Tibial nerve (tissue), 4 donors: ENCODE data around the gene RXRB. TPM values are rescaled to one million over a fixed set of nuclear protein-coding genes. Genes with fewer than 3 reads are reported as not detected.

Experiments used
- DNase-seq, 2 donors: peaks; one replicate each; pipeline ENCODE4 v3.0.0-alpha.2; 2019; ENCODE audit warnings: low spot score in 2 of 2
- H3K27ac ChIP-seq, 4 donors: fragments of 200-600 bp; sonication (generic) in 3 of 4; one replicate each; pipeline ENCODE4 v1.5.1; 2017 to 2019; ENCODE audit warnings: mild to moderate bottlenecking in 1 of 4
- H3K27me3 ChIP-seq, 2 donors: fragments of 200-600 bp; sonication (generic) in 1 of 2; one replicate each; pipeline versions ENCODE4 v1.5.1 to v1.6.0; 2017 to 2019
- H3K36me3 ChIP-seq, 3 donors: fragments of 200-600 bp; sonication (generic); one replicate each; pipeline ENCODE4 v1.5.1; 2018 to 2019
- H3K4me1 ChIP-seq, 4 donors: fragments of 200-600 bp; sonication (generic) in 3 of 4; one replicate each; pipeline ENCODE4 v1.5.1; 2017 to 2019
- H3K4me3 ChIP-seq, 4 donors: fragments of 200-600 bp; sonication (generic) in 3 of 4; one replicate each; pipeline ENCODE4 v1.5.1; 2017 to 2019; ENCODE audit warnings: mild to moderate bottlenecking in 1 of 4, moderate library complexity in 1 of 4
- H3K9me3 ChIP-seq, 4 donors: fragments of 200-600 bp; sonication (generic) in 3 of 4; one replicate each; pipeline ENCODE4 v1.5.1; 2017 to 2019
- EP300 ChIP-seq, 2 donors: sonication (generic); formaldehyde crosslinking; IDR thresholded peaks; one replicate each; pipeline ENCODE4 v1.6.1; 2017; ENCODE audit warnings: antibody characterized with exemption in 2 of 2, mild to moderate bottlenecking in 1 of 2
- POLR2A ChIP-seq, 2 donors: fragments of 450-650 bp; IDR thresholded peaks; one replicate each; pipeline ENCODE4 v1.6.1; 2017; ENCODE audit warnings: antibody characterized with exemption in 2 of 2, mild to moderate bottlenecking in 2 of 2, moderate library complexity in 2 of 2
- WGBS, 2 donors: methylation state at CpG; one replicate each; pipeline ENCODE4 v1.1.5; 2018; 5-methylcytosine and 5-hydroxymethylcytosine counted together
- total RNA-seq, 4 donors: library from RNA; depleted of rRNA; stranded (reverse); fragments of >200 nt; gene quantifications; one replicate each; pipeline ENCODE4 v1.1.0, GENCODE V29; 2016
- TF ChIP-seq, protein P1 (sequence below), 5 experiments: fragments of 200-600 bp in 3 of 5; fragments of 450-650 bp in 2 of 5; sonication (generic) in 3 of 5; IDR thresholded peaks; one replicate each; pipeline ENCODE4 v1.5.1; 2016 to 2019; ENCODE audit warnings: antibody characterized with exemption in 5 of 5, mild to moderate bottlenecking in 3 of 5, moderate library complexity in 2 of 5

The RXRB gene
- total RNA-seq, 4 donors from 2014 or later: 34.3 to 64.7 (median 43.9) TPM

DNA sequence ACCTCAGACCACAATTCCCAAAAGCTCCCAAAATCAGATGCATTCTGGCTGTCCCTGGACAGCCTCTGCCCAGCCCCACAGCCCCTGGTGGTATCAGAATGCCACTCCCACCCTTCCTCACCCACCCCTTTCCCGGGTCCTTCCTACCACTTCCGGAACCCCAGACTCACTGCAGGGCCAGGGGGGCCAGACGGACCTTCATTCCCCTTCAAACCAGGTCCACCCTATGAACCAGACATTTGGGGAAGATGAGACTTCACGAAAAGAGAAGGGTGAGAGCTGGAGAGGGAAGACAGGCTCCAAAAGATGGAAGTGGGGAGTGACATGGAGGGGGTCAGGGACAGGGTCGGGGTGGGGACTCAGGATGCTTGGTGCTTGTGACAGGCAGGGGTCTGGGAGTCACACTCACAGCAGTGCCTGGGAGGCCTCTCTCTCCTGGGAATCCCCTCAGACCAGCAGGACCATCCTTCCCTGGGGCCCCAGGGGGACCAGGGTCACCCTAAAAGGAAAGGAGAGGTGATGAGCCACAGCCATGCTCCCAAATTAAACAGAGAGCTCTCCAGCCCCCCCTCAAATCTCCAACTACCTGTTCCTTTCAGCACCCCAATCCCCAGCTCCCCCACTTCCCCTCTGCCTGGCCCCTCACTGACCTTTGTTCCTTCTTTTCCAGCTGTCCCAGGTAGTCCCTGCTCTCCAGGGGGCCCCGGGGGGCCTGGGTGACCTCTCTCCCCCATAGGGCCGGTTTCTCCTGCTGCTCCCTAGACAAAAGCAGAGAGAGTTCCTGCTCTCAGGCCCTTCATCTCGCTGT lies 28.4 kb downstream of the RXRB start:
- no peaks in the 10 kb centered on the region for H3K9me3 ChIP-seq
- WGBS, 2 donors: 66 to 71% methylated on average over 8 of the region's 8 CpGs
- H3K27me3 ChIP-seq: no peaks in the 10 kb centered on the region
- H3K36me3 ChIP-seq: no peaks in the 10 kb centered on the region
- H3K4me3 ChIP-seq: no peak overlapping the region
- H3K4me1 ChIP-seq: no peaks in the 10 kb centered on the region
- DNase-seq: no peak
- H3K27ac ChIP-seq: no peak overlapping the region
- TF ChIP-seq EP300 (IDR thresholded peaks at IDR 0.05) (no peak), POLR2A (IDR thresholded peaks at IDR 0.05) (no peak)
- TF ChIP-seq, protein P1, sequence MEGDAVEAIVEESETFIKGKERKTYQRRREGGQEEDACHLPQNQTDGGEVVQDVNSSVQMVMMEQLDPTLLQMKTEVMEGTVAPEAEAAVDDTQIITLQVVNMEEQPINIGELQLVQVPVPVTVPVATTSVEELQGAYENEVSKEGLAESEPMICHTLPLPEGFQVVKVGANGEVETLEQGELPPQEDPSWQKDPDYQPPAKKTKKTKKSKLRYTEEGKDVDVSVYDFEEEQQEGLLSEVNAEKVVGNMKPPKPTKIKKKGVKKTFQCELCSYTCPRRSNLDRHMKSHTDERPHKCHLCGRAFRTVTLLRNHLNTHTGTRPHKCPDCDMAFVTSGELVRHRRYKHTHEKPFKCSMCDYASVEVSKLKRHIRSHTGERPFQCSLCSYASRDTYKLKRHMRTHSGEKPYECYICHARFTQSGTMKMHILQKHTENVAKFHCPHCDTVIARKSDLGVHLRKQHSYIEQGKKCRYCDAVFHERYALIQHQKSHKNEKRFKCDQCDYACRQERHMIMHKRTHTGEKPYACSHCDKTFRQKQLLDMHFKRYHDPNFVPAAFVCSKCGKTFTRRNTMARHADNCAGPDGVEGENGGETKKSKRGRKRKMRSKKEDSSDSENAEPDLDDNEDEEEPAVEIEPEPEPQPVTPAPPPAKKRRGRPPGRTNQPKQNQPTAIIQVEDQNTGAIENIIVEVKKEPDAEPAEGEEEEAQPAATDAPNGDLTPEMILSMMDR (IDR thresholded peaks at IDR 0.05): no peak

DNA sequence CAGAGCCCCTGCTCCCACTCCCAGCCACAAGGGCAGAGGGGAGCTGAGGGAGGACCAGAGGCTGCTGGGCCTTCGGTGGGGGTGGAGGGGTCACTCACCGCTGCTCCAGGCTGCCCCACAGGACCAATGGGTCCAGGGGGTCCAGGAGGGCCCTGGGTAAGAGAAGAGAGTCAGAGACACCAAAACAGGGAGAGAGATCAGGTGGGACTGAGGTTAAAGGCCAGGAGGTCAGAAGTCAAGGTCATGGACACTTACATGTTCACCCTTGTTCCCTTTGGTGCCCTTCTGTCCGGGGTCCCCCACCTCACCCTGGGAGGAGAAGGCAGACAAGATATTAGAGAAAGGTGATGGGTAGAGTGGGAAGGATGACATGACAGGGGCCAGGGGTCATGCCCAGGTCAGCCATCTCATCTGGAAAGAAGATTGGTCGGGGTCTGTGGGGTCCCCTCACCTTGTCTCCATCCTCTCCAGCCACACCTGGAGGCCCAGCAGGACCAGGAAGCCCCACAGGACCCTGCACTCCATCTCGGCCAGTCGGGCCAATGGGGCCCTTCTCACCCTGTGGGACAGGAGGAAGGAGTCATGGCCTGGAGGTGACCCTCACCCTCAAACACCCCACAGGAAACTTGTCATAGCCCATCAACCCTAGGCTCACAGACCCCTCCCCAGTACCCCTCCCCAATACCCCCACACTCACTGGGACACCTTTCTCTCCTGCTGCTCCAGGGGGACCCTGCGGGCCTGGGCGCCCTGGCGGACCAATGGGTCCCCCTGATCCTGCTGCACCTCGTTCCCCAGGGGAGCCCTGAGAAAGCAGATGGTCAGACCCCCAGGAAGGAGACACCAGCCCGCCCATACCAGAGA lies 29.2 kb downstream of the RXRB start:
- no peak overlapping the region for H3K27ac ChIP-seq
- no peak overlapping the region for H3K4me3 ChIP-seq
- no peak for DNase-seq
- H3K36me3 ChIP-seq: no peaks in the 10 kb centered on the region
- no peaks in the 10 kb centered on the region for H3K27me3 ChIP-seq
- H3K4me1 ChIP-seq: no peaks in the 10 kb centered on the region
- H3K9me3 ChIP-seq: no peaks in the 10 kb centered on the region
- WGBS, 2 donors: 81 to 88% methylated on average over 9 to 10 of the region's 11 CpGs
- TF ChIP-seq EP300 (IDR thresholded peaks at IDR 0.05): no peak
- no peak for TF ChIP-seq POLR2A (IDR thresholded peaks at IDR 0.05)
- TF ChIP-seq, protein P1 (IDR thresholded peaks at IDR 0.05): no peak

DNA sequence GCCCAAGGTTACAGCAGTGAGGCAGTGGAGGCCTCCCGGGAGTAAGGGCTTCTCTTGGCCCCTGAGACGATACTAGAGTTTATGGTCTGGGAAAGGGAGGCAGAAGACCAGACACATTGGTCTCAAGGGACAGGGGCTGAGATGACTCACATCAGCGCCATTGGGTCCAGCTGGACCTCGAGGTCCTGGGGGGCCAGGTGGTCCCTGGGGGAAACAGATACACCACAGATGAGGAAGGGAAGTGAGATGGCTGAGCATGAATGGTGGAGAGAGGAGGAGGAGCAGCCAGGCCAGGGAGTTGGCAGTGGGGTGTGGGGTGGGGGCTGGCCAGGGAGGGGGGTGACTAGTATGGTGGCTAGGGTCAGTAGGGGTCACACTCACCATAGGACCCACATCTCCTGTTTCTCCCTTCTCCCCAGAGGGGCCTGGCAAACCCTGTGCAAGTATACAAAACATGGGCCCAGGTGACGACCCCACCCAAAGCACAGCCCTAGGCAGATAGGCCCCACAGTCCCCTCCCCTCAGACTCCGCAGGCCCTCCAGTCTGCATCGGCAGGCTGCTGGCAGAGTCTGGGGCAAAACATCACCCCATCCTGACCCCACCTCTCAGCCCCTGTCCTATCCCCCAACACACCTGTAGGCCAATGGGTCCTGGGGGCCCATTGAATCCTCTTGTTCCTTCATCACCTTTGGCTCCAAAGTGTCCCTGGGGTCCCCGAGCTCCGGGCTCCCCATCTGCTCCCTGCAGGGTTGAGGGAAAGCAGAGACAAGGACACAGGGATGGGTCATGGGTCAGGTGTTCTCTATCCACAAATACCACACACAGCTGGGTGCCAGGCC lies 30.1 kb downstream of the RXRB start:
- Histone ChIP-seq H3K4me3 (no peak overlapping the region), H3K4me1 (no peaks in the 10 kb centered on the region), H3K9me3 (no peaks in the 10 kb centered on the region), H3K27me3 (no peaks in the 10 kb centered on the region), H3K27ac (no peak overlapping the region), H3K36me3 (no peaks in the 10 kb centered on the region)
- WGBS, 2 donors: 77 to 86% methylated on average over 6 to 9 of the region's 9 CpGs
- DNase-seq: no peak
- TF ChIP-seq, protein P1 (IDR thresholded peaks at IDR 0.05): no peak
- no peak for TF ChIP-seq EP300 (IDR thresholded peaks at IDR 0.05)
- no peak for TF ChIP-seq POLR2A (IDR thresholded peaks at IDR 0.05)

DNA sequence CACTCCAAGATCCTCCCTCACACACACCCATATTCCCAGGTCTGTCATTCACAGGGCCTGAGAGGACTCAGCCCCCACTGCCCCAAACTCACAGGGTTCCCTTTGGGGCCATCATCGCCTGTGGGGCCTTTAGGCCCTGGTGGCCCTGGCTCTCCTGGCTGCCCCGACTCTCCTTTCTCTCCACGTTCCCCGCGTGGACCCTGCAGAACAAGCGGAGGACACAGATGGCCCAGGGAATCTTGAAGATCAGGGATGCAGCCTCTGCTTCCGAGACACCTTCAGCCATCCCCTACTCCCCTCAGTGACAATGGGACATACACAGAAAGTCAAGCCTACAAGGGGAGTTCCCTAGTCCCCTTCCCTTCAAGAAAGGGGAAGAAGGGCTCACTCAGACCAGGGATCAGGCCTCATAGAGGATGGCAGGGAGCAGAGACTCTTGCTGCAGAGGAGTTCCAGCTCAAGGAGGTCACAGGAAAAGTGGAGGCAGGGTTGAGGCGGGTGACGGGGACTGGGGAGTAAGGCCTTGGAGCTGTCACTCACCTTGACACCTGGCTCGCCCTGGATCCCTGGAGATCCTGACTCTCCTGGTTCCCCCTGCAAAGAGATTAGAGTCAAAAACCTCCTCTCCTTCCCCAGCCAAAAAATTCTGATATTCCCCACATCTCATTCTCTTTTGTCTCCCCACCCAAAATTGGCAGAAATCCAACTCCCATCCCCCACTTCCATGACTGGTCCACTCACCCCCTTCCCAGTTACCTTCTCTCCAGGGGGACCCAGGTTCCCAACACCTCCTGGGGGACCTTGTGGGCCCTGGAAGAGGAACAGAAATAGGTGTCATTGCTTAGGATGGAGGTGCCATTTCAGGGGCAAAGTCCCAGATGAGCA lies 30.9 kb downstream of the RXRB start:
- H3K9me3 ChIP-seq: no peaks in the 10 kb centered on the region
- H3K27ac ChIP-seq: no peak overlapping the region
- H3K4me1 ChIP-seq: no peaks in the 10 kb centered on the region
- TF ChIP-seq POLR2A (IDR thresholded peaks at IDR 0.05) (no peak), EP300 (IDR thresholded peaks at IDR 0.05) (no peak)
- TF ChIP-seq, protein P1 (IDR thresholded peaks at IDR 0.05): no peak
- H3K27me3 ChIP-seq: no peaks in the 10 kb centered on the region
- H3K36me3 ChIP-seq: no peaks in the 10 kb centered on the region
- H3K4me3 ChIP-seq: no peak overlapping the region
- 93 to 96% methylated on average over 10 of the region's 10 CpGs for WGBS, 2 donors
- no peak for DNase-seq
